ENCODE measurements around the gene TIMM13. TPM values are rescaled to one million over a fixed set of nuclear protein-coding genes. Genes with fewer than 3 reads are reported as not detected.

The TIMM13 gene
- total and polyA plus RNA-seq, 2 donors (not counting 3 experiments of a cell fraction or from before 2014, with no cell fraction given): 154 to 160 TPM

GRCh38 chr19:2455851-2456570 lies 28.6 kb upstream of the TIMM13 start:
- Histone ChIP-seq H3K9me3 (replicated peaks; ENCODE audit: control insufficient read depth, insufficient read depth, low read length) (no peaks in the 10 kb centered on the region), H2AFZ (ENCODE audit: low read depth, low read length) (peak overlapping the region; percentile 80), H3K4me3 (replicated peaks in 1 of 3; ENCODE audit: insufficient read depth in 1 of 3, low read depth in 1 of 3, low read length in 3 of 3) (peak overlapping the region; percentile 69 to 100 (median 80)), H3K4me2 (ENCODE audit: insufficient read depth, low read length) (peak overlapping the region; percentile 86), H3K36me3 (ENCODE audit: control insufficient read depth in 2 of 2, extremely low read depth in 1 of 2, insufficient read depth in 2 of 2, low read length in 2 of 2) (peaks cover 0 to 3% of the 10 kb centered on the region in 2 experiments), H3K79me2 (ENCODE audit: control insufficient read depth, insufficient read depth, low read length) (peaks cover 59% of the 10 kb centered on the region), H4K20me1 (replicated peaks; ENCODE audit: control insufficient read depth, extremely low read depth, insufficient read depth, low read length) (no peaks in the 10 kb centered on the region), H3K4me1 (ENCODE audit: control insufficient read depth, extremely low read depth, insufficient read depth, low read length) (peaks cover 13% of the 10 kb centered on the region), H3K27me3 (ENCODE audit: control insufficient read depth in 2 of 2, insufficient read depth in 2 of 2, low read length in 2 of 2) (no peaks in the 10 kb centered on the region), H3K9ac (replicated peaks; ENCODE audit: extremely low read depth, insufficient read depth, low read length) (peak overlapping the region; percentile 89), H3K27ac (ENCODE audit: insufficient read depth, low read depth, low read length) (peak overlapping the region; percentile 68), H3K9me1 (replicated peaks; ENCODE audit: control insufficient read depth, extremely low read depth, insufficient read depth, low read length) (no peaks in the 10 kb centered on the region)
- TF ChIP-seq MAX (IDR thresholded peaks at IDR 0.05; ENCODE audit: insufficient read depth, insufficient read length): no peak
- no peak for TF ChIP-seq JUN (IDR thresholded peaks at IDR 0.05; ENCODE audit: borderline replicate concordance, insufficient read depth, insufficient read length, low read depth)
- TF ChIP-seq CTCF (IDR thresholded peaks at IDR 0.05; ENCODE audit: extremely low read depth in 1 of 2, insufficient read depth in 1 of 2, low read depth in 1 of 2, low read length in 2 of 2): no peak
- no peak for TF ChIP-seq GATA2 (IDR thresholded peaks at IDR 0.05; ENCODE audit: insufficient read depth, insufficient read length, low read depth, low read length)
- POLR2A ChIA-PET: interaction anchor here (1.5 to 1.9 kb wide), 2 partner anchors 20 to 28 kb away, joined by 3 to 18 read pairs; partner anchors contain the start of gene GADD45B
- DNase-seq (ENCODE audit: low read depth, low spot score) (no peak), FAIRE-seq (peak; percentile 8)
- BruUV-seq (replicated peaks): no TSS peak
- intact Hi-C loops (cut with micrococcal nuclease): no loop called here
- CTCF ChIA-PET: interaction anchor here (1.0 to 3.7 kb wide), 8 partner anchors 10 to 192 kb away, joined by 3 to 27 read pairs (median 4); partner anchors contain the start of gene GADD45B
- dilution Hi-C loops (cut with MboI; ENCODE audit: extremely low pct_ligation_motif_present, low sequenced_read_pairs): no loop called here

Measured in endothelial cell of umbilical vein (primary cell).